T-helper 2 cell treated with Interferon-gamma antibody and Interleukin-4, amounts not matched to agents 100 ng/mL and 5 ng/mL, for 36 hours (primary cell): ENCODE data around the gene TMEM218. TPM values are rescaled to one million over a fixed set of nuclear protein-coding genes. Genes with fewer than 3 reads are reported as not detected.

Experiments
- intact Hi-C: fragments of 100-400 bp; cut with micrococcal nuclease; formaldehyde crosslinking; loops from one replicate; pipeline ENCODE4 v1.15.1; 2023
- total RNA-seq: library from RNA; stranded (reverse); gene quantifications from 2 replicates; pipeline ENCODE4 v1.2.3, GENCODE V29; 2022

The TMEM218 gene
- total RNA-seq, 1 donor from 2014 or later: 17.5 TPM

DNA sequence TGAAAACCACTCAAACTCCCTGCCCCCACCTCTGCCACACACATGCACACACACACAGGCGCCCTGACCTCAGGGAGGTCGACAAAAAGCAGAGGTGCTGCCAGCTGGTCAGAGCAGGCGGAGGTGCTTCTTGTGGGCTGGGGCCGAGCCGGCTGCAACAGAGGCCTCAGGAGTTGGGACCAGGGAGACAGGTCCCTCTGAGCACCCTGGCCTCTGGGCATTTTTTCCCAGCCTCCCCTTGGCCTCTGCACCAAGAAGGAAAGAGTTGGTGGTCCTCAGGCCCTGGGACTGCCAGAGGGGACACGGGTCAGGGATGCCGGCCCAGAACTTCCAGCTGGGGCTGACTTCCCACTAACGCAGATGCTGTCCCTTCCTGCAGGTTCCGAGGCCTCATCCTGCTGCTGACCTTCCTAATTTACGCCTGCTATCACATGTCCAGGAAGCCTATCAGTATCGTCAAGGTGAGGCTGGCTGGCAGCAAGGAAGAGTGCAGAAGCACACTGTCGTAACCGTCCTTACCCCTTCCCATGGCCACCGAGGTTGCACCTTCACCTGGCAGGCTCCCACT, 35.0 kb downstream of the TMEM218 start:
- intact Hi-C loops: no loop called here

DNA sequence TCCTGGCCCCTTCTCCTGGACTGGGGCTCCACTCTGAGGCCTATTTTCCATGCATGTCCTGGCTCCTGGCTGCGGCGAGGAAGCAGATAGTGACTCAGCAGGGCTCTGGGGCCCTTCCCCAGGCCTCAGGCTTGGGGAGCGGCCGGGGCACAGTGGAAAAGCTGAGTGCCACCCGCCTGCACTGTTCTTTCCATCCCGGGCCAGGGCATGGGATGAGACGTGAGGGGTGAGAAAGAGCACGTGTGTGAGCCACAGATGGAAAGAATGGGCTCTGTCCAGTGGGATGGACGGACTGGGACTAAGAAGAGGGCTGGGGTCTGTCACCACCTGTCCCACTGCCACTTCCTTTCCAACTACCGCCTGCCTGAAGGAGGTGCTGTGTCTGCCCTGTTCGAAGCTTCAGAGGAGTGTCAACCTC, 35.5 kb downstream of the TMEM218 start:
- intact Hi-C loops: no loop called here

DNA sequence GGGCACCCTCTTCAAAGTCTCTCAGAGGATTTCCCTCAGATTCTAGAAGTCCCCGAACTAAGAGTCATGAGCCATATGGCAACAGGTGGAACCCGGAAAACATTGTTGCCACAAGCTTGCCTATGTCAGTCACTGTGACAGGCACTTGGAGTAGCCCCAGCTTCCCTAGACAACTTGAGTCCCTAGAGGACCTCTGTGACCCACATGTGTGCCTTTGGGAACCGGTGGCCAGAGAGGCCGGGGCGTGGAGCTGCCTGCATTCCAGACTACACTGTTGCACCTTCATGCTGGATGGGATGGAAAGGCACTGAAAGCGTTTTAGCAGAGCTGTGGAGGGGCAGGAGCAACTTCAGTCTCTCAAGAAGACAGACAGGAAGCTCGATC, 36.2 kb downstream of the TMEM218 start:
- intact Hi-C loops: no loop called here

DNA sequence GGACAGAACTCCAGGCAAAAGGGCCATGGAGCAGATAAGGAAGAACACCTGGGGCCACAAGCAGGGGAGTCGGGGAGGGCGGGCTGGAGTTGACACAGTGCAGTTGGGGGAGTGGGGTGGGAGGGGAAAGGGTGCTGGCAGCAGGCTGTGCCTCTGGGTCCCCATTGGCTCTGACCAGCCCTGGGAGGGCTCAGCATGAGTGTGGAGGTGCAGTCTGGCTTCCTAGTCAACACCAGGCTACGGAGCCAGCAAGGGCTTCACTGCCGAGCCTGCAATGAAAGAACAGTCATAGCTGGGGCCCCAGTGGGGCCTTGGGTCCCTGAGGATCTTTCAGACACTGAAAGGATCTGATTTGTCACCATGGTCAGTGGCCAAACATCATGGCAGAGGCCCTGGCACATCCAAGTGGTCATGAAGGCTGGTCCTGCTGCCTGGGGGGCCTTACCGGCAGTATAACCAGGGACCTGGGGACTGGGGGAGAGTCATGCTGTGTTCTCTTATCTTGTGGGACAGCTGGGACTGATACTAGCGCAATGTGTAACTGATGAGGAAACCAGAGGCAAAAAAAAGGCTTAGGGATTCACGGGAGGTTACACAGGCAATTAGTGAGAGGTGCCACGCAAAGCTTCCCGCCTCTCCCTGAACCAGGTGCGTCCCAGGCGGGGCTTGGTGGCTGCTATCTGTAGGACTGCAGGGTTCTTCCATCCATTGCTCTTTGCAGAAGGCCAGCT, 36.8 kb downstream of the TMEM218 start:
- intact Hi-C loops: no loop called here

DNA sequence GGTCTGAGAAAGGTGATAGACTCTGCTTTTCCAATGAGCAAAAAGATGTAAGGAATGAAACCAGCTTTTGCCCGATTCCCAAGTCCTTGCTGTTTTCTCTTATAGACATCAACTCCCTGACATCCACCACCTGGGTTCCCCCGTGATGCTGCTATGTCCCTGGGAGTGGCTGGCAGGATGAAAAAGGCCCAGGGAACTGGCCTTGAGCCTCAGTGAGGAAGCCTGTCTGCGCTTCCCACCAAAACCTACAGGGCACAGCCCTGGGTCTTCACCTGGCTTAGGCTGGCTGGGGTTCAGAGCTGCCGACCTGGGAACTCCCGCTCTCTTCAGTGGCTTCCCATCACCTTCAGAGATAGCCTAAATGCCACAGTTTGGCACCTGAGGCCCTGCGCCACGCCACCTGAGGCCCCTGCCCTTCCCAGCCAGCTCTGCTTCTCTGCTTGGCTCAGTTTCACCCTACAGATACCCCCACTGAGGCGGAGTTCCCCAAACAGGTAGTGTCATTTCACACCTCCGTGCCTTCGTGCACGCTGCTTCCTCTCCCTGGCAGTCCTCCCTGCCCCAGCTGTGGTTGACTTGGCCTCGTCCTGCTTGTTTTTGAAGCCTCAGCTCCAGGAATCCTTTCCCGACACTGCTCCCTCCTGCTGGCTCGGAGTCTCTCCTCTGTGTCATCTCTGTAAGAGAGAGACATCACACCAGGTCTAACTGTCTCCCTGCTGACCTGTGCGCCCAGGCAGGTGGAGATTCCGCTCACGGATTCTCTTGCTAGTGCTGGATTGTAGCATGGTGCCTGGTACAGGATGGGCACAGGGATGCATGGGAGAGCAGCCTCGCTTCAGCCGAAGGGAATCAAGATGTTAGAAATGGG, 37.6 kb downstream of the TMEM218 start:
- intact Hi-C loops: no loop called here

DNA sequence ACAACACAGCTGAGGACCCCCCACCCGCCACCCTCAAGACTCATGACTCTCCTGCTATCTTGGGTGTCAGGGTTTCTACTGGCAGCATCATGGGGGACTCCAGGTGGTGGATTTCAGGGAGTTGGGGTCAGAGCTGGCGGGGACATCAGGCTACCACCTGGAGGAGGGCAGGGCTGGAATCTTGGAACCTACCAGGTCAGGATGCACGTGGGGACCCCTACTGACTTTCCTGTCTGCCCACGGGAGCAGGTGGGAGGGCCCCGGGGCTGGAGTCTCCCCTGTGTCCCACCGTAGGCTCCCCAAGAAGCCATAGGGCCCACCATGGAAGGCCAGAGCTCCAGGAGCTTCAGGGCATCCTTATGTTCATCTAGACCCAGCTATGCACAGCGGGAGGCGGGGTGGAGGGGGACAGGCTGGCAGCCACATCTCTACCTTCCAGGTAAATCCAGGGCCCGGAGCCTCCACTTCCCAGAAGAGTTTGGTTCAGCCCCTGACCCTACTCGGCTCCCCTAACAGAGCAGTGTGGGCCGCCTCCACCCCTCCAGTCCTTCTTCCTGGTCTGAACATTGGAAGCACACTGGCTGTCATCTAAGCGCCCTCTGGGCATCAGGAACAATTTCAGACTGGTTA, 38.4 kb downstream of the TMEM218 start:
- intact Hi-C loops: no loop called here

DNA sequence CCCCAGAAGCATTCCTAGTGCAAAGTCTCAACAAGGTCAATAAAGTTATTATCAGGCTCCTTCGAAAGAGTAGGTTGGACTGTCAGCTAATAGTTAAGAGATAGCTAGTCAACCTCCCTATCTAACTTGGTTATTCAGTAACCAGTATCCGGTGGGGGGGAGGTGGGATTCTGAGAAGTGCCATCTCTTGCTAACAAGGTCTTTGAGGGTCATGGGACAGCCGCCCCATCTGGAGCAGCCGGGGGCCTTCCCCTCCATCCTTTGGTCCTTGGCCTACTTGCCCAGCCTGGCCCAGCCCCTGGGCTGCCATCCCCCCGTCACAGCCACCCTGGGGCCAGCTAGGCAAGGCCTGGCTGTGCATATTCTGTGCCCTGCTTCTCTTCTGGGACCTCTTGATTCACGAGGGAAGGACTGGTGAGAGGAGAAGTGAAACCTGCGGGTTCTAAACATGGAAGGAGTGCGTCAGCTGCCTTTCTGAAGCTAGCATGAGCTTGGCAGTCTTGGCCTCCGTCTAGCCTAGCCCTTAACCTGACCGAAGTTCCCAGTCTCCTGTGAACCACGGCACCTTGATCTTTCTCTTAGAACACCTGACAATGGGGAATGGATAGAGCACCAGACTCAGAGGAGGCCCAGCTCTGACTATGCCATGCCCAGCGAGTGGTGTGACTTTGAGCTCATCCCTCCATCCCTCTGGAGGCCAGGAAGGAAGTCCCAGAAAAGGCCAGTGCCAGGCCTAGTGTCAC, 39.0 kb downstream of the TMEM218 start:
- intact Hi-C loops: no loop called here

DNA sequence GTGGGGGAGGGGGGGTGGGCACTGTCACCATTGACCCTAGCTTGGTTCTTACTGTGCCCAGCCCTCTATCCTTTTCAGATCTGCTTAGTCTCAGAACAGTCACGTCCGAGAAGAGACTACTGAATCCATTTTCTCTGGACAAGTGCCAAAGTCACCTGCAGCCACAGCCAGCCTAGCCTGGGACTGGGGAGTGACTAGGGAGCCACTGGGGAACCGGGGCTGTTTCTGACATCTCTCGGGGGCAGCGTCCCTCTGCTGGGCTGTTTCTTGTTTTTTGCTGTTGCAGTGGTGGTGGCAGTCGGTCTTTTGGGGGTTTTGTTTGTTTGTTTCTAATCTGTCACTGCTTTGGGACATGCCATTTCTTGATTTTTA, 39.6 kb downstream of the TMEM218 start:
- intact Hi-C loops: no loop called here

DNA sequence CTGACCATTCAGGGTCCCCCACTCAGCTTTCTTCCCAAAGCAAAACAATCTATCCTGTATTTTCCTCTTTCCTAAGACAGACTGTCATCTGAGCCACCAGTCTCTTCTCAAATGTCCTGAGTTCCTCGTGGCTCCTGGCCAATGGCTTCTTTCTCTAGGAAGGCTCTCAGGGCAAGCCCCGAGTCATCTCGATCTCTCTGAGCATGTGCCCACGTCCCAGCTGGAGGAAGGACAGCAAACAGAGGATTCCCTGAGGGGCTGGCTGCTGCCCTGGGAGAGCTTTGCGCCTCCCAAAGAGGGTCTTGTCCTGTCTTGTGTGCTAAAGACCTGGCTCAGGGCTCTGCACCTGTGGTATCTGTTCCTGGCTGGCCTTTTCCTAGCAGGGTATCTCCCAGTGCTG, 40.0 kb downstream of the TMEM218 start:
- intact Hi-C loops: no loop called here

DNA sequence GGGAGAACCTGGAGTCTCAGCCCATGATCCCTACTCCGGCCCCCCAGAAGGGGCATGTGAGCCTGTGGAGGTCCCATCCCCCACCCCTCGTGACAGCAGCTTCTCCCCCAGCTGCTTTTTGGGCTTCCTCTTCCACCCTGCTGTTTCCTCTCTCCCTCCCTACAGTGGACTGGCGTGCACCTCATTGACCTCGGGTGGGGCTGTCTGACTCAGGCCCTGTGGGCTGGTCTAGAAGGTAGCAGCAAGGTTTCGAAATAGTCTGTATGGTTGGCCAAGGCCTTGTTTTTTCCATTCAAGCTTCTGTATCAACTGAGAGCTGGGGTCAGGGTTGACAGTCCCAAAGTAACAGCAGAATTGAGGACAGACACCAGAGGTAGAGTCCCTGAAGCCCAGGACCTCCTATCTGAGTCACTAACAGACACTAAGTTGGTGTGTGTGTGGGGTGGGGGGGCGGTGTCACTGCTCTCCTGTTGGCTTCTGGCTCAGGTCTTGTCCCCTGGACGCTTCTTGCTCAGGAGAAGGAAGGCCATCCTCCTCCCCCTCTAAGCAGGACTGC, 40.6 kb downstream of the TMEM218 start:
- intact Hi-C loops: no loop called here

DNA sequence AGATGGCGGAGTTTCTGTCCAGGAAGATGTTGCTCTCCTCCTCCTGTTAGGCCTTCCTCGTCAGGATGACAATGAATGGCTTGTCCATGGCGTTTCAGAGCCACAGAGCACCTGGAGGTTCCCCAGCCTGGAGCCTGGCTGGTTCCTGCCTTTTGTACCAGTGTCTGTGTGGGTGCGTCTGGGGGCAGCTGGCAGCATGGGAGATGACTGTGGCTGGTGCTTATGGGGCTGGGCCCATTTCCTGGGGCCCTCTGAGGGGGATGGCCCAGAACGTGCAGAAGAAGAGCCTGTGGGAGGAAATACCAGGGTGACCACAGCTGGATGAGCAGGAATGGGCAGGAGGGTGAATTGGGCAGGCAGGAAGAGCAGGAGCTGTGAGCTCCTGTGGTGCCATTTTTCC, 41.6 kb downstream of the TMEM218 start:
- intact Hi-C loops: loop anchor here (10.0 kb wide), 1 partner anchor 195 kb away; no protein-coding TSS in a partner anchor

DNA sequence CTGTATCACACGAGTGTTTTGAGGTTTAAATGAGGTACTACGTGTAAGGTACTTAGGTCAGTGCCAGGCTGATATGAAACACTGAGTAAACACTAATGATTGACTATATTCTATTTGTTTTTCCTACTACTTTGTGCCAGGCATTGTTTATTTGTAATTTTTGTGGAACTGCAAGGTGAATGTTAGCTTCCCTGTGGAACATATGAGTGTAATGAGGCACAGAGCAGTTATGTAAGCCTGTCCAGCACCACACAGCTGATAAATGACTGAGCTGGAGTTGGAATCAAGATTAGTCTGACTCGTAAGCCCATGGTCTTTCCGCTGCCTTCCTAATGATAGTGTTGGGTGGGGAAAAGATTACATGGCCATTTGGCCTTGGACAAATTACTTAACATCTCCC, 42.4 kb downstream of the TMEM218 start:
- intact Hi-C loops: loop anchor here (10.0 kb wide), 1 partner anchor 194 kb away; no protein-coding TSS in a partner anchor

DNA sequence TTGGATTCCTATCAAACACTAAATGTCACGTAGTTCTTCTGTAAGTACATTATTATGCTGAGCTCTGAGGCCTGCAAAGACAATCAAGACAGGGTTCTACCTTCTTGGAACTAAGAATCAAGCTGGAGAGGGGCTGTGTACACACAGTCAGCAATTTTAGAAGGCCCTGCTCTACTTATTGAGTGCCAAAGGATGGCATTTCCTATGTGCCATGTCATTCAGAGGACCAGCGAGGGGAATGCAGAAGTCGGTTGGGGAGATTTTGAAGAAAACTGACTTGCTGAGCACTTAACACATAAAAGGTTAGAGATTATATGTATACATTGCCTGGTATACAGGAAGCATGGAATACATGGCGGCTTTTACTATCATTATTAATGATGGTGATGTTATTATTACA, 43.1 kb downstream of the TMEM218 start:
- intact Hi-C loops: loop anchor here (10.0 kb wide), 1 partner anchor 194 kb away; no protein-coding TSS in a partner anchor

DNA sequence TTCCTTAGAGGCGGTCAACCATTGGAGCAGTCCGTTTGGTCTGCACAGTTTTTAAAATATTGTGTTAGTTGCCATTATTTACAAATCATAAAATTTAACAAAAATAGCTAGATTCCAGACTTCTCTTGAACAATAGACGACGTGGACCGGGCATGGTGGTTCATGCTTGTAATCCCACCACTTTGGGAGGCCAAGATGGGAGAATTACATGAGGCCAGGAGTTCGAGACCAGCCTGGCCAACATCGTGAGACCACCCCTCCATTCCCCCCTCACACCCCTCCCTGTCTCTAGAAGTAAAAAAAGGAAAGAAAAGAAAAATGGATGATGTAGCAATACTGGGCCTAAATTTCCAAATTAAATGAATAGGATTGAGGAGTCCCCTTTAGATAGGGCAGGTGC, 47.4 kb downstream of the TMEM218 start:
- intact Hi-C loops: loop anchor here (10.0 kb wide), 1 partner anchor 189 kb away; no protein-coding TSS in a partner anchor

DNA sequence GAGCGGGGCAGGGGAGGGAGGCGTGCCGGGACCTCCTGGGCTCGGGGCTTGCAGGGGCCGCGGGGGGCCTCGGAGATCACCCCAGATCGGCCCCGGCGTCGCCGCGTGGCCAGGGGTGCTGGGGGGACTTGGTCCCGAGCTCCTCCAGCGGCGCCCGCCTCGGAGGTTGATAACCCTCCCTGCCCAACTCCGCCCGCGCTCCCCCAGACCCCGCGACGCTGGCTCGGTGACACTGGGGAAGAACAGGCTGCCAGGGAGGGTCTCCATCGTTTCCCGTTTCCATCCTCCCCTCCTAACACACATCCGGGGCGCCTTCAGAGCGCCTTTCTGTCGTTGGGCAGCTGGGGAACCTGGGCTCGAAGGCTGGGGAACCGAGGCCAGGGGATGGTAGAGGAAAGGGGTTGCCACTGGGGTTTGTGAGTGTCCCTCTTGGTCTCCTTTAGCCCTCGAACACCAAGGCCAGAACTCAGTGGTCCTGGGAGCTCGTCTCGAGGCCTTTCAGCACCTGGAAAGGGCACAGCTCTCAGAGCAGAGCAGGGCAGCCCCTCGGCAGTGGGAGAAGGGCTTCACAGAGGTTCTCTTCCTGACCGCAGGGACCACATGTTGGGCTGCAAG, 47.9 kb downstream of the TMEM218 start:
- intact Hi-C loops: loop anchor here (2.0 to 10.0 kb wide), 2 partner anchors 47 to 189 kb away; partner anchors contain the start of gene TMEM218

DNA sequence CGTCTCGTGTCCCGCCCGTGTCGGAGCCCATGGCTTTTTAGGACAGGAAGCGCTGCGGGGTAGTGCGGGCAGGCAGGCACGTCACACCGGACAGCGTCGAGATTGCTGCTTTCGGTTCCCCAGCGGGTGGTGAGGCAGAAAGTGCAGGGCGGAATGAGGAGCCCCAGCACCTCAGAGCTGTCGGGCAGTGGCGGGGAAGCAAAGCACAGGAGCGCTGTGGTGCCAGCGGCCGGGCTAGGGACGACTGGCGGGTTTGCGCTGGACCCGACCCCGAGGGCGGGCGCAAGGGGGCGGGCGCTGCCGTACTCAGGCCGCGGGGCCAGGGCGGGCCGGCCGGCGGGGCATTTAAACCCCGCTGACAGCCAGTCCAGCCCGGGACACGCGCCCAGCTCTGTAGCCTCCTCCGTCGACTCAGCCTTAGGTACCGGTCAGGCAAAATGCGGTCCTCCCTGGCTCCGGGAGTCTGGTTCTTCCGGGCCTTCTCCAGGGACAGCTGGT, 48.4 kb downstream of the TMEM218 start, which contains the start of gene SLC37A2:
TSS of gene SLC37A2 (plus strand) at position 375 of the 498 bp plus-strand sequence. CDS start at position 438, 63 bp downstream.
- intact Hi-C loops: loop anchor here (2.0 to 10.0 kb wide), 2 partner anchors 48 to 188 kb away; partner anchors contain the start of gene TMEM218

DNA sequence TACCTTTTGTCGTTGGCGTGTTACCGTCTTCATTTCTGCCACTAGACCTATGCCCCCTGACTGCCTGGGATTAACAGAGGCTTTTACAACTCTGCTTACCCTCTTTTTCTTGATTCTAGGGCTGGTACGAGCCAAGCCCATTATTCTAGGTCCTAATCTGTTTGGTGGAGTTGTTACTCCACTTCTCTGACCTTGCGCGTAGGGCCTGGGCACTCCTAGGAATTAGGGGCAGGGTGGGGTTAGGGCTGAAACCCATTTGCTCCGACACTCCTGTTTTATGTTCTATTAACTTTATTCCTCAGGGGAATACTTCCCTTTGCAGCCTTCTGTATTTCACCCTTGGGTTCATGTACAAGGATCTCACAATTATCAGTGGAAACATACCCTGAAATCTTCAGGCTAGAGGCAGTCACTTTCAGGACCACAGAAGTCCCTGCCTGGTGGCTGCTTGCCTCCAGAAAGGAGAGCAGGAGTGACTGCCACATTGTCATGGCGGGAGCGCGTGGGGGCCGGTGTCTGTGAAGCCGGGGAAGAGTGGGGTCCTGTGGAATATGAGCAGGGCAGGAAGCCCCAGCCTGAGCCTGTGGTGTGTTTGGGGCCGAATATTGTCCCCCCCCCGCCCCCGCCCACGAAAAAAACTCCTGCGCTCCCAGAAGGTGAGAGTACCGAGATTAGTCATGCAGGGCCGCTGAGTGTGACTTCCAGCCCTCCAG, 49.1 kb downstream of the TMEM218 start:
- intact Hi-C loops: loop anchor here (2.0 to 10.0 kb wide), 2 partner anchors 48 to 188 kb away; partner anchors contain the start of gene TMEM218

DNA sequence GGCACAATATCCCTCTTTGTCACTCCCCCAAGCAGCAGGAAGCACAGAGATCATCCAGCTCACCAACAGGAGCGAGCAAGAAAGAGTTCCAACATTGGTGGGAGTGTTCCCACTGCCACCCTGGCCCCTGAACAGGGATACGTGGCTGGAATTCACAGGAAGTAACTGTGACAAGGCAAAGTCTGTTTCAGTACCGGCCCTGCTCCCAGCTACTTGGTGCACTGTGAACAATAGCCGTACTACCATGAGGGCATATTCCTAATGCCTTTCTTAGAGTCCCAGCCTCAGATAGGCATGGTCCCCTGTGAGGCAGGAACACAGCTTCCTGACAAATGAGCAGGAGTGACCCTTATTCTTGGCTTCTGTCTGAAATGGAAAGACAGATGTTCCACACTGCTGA, 50.1 kb downstream of the TMEM218 start:
- intact Hi-C loops: loop anchor here (10.0 kb wide), 1 partner anchor 186 kb away; no protein-coding TSS in a partner anchor

DNA sequence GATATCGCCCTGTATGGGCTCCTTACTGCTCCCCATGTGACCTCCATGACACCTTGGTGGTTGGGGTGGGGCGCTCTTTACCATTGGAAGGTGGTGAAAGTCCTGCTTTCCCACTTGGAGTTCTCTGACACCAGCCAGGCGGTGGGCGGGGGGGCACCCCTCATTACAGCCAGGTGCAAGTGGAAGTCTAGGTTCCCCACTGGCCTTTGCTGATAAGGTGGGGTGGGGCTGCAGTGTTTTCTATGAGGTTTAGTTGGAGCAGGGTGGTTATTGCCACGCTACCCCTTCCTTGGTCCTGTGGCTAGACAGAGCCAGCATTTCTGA, 53.8 kb downstream of the TMEM218 start:
- intact Hi-C loops: no loop called here
